PFSK-1 (cell line): Measurements from ENCODE around the gene ZNF396.

Experiments
- POLR2AphosphoS5 ChIP-seq: IDR thresholded peaks from 2 replicates; pipeline ENCODE4 v1.6.1; 2012; ENCODE audit warnings: low read depth, mild to moderate bottlenecking, control low read depth, low read length, moderate library complexity
- REST ChIP-seq, 2 experiments: IDR thresholded peaks; 2 replicates each; pipeline versions ENCODE4 v1.6.1 to v1.8.0; 2011 to 2012; ENCODE audit warnings: low read depth in 2 of 2, low read length in 2 of 2, control low read depth in 1 of 2, inconsistent platforms in 1 of 2, mild to moderate bottlenecking in 1 of 2, moderate library complexity in 1 of 2; ENCODE audit not compliant: insufficient read depth in 1 of 2
- SIN3A ChIP-seq: IDR thresholded peaks from 2 replicates; pipeline ENCODE4 v1.6.1; 2012; ENCODE audit warnings: mild to moderate bottlenecking, low read length, moderate library complexity, borderline replicate concordance; ENCODE audit not compliant: insufficient read depth
- TAF1 ChIP-seq: IDR thresholded peaks from 2 replicates; pipeline ENCODE4 v1.6.1; 2012; ENCODE audit warnings: low read length, control low read depth, borderline replicate concordance; ENCODE audit not compliant: insufficient read depth

- no peak for TF ChIP-seq POLR2AphosphoS5
- TF ChIP-seq TAF1, result no peak
- no peak for TF ChIP-seq REST (IDR thresholded peaks at IDR 0.05; ENCODE audit: insufficient read depth in 1 of 2, low read depth in 2 of 2, low read length in 2 of 2)
- no peak for TF ChIP-seq SIN3A
Measured at GRCh38 chr18:35348001-35348400, 29.1 kb downstream of the ZNF396 start.
